ENCODE data around the gene RAB11B.
"Not testable (repeated sequence)": the region's sequence is repeated elsewhere in the genome, so short reads cannot be mapped to it uniquely, and the experiment has no call there.

RAB11B gene

GRCh38 chr19:8393871-8394250 lies 3.7 kb downstream of the RAB11B start:
- DNase-seq (ENCODE audit: low read depth in 2 of 2): no peak

GRCh38 chr19:8395621-8396082 lies 5.5 kb downstream of the RAB11B start:
- no peak for DNase-seq (ENCODE audit: low read depth in 2 of 2)

- no peak for DNase-seq (ENCODE audit: low read depth in 2 of 2)
Measured at GRCh38 chr19:8396185-8396562, 6.0 kb downstream of the RAB11B start.

GRCh38 chr19:8396563-8397203 lies 6.5 kb downstream of the RAB11B start:
- peak; percentile 50 to 66 for DNase-seq (ENCODE audit: low read depth in 2 of 2)

DNA sequence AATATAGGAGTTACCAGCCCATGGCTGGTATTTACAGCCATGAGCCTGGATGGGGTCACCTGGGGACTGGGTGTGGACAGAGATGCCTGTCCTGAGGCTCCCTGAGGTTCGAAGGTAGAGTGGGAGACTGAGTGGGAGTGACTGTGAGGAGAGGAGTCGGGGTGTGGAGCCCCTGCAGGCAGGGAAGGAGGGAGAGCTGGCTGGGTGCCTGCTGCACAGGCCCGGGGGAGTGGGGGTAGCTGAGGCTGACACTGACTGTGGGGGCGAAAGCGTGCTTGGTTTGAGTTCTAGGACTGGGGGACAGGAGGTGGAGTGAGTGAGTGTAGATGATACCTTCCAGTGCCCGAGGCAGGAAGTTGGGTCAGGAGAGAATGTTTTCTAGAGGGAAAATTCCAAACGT lies 7.1 kb downstream of the RAB11B start:
- no peak for DNase-seq (ENCODE audit: low read depth in 2 of 2)

GRCh38 chr19:8397746-8398310 lies 7.7 kb downstream of the RAB11B start:
- DNase-seq (ENCODE audit: low read depth in 2 of 2): no peak

DNA sequence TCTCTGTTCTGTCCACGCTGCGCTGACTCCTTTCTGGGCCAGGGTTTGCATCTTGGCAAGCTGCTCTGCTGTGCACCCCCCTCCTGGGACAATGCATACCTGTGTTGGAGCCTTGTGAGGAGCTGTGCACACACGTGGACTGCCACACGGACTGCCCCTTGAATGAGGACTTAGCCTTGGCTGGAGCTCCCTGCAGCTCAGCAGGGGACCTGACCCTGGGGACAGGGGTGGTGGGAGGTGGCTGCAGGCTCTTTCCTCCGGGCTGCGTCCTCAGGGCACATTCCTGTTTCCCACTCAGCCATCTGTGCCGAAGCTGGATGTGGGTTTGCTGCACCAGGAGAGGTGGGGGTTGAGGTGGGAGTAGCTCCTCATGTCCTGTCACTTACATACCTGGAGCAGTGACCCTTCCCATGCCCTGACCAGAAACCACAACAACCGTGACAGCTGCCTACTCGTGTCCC lies 8.2 kb downstream of the RAB11B start:
- DNase-seq (ENCODE audit: low read depth in 2 of 2): no peak

GRCh38 chr19:8399681-8400188 lies 9.6 kb downstream of the RAB11B start:
- no peak for DNase-seq (ENCODE audit: low read depth in 2 of 2)

GRCh38 chr19:8401981-8402411 lies 11.8 kb downstream of the RAB11B start:
- no peak for DNase-seq (ENCODE audit: low read depth in 2 of 2)

GRCh38 chr19:8403098-8403819 lies 13.1 kb downstream of the RAB11B start:
- DNase-seq (ENCODE audit: low read depth in 2 of 2): no peak

DNA sequence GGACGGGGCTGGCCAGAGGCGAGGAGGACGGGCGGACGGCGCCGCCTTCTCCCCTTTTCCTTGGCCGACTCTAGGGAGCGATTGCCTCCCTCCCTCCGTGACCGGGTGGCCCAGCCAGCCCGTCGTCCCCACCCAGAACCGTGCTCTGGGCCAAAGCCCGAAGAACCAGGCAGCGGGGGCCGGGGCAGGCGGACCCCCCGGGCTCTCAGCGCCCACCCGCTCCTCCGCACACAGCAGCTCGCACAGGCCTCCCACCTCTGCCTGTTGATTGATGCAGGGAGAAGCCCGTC lies 13.6 kb downstream of the RAB11B start:
- DNase-seq (ENCODE audit: low read depth in 2 of 2): no peak

- DNase-seq (ENCODE audit: low read depth in 2 of 2): no peak
Measured at GRCh38 chr19:8404391-8405151, 14.4 kb downstream of the RAB11B start.

DNA sequence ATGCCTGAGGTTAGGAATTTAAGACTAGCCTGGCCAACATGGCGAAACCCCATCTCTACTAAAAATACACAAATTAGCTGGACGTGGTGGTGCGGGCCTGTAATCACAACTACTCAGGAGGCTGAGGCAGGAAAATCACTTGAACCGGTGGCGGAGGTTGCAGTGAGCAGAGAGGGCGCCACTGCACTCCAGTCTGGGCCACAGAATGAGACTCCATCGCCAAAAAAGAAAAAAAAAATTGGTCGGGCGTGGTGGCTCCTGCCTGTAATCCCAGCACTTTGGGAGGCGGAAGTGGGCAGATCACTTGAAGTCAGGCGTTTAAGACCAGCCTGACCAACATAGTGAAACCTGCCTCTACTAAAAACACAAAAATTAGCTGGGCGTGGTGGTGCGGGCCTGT lies 20.6 kb downstream of the RAB11B start:
- not testable (repeated sequence) for DNase-seq (ENCODE audit: low read depth in 2 of 2)

- peak; percentile 90 to 92 for DNase-seq (ENCODE audit: low read depth in 2 of 2)
Measured at GRCh38 chr19:8412783-8413628, 22.8 kb downstream of the RAB11B start, which contains the start of gene MARCHF2. MARCHF2 (plus strand) TSS chr19:8413305; CDS start chr19:8421841, 8,536 bp downstream.

- no peak for DNase-seq (ENCODE audit: low read depth in 2 of 2)
Measured at GRCh38 chr19:8413629-8413995, 23.5 kb downstream of the RAB11B start.

DNA sequence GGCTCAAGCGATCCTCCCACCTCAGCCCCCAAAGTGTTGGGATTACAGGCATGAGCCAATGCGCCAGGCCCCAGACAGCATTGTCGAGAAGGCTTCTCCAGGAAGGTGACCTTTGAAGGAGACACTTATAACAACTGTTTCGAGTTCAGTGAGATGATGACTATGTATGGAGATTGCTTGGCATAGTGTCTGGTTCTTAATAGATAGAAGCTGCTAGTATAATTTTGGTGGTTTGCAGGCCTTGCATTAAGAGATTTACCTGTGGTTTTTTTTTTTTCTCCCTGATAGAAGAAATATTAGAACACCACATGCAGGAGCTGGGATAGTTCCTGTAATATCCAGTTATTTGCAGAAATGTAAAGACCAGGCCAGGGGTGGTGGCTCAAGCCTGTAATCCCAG lies 26.6 kb downstream of the RAB11B start:
- DNase-seq (ENCODE audit: low read depth in 2 of 2): no peak

DNA sequence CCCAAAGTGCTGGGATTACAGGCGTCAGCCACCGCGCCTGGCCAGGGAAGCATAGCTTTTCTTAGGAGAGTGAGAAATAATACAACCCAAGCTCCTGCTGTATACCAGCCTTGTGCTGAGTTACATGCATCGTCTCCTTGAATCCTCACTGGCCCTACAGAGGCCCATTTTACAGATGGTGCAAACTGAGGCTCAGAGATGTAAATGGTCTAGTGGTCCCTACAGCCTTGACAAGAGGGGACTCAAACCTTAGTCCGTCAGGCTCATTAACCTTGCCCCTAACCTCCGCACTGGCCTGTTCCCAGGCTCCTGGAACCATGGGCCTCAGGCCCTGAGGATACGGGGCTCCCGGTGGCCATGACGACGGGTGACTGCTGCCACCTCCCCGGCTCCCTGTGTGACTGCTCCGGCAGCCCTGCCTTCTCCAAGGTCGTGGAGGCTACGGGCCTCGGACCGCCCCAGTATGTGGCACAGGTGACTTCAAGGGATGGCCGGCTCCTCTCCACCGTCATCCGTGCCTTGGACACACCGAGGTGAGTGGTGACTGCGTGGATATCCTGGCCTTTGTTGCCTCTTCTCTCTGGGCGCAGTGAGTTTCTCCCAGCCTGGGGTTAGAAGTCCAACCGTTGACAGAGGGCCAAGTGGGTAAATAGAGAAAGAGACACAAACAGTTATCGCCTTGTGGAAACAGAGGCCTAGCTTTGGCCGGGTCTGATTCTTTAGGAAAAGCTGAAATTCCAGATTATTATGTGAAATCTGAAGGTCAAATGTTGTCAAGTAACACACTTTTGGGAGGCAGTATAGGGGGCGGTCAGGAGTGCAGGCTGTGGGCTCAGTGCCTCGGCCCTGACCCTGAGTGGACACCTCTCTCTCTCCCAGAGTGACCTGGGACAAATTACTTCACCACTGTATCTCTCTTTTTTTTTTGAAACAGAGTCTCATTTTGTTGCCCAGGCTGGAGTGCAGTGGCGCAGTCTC lies 31.6 kb downstream of the RAB11B start:
- no peak for DNase-seq (ENCODE audit: low read depth in 2 of 2)

DNA sequence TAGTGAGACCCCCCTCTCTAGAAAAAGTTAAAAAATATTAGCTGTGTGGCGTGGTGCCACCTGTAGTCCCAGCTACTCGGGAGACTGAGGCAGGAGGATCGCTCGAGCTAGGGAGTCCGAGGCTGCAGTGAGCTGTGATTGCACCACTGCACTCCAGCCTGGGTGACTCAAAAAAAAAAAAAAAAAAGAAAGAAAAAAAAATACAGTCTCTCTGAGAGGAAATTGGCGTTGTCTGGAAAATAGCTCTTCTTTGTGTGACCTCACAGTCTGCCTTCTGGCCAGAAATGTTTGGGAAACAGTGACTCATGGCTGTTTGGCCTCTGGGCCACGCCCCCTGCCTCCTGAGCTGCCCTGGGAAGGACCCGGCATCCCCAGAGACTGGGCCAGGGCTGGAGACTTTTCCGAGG lies 33.7 kb downstream of the RAB11B start:
- DNase-seq (ENCODE audit: low read depth in 2 of 2): no peak

GRCh38 chr19:8425331-8425730 lies 35.2 kb downstream of the RAB11B start:
- DNase-seq (ENCODE audit: low read depth in 2 of 2): not testable (repeated sequence)

GRCh38 chr19:8426283-8426682 lies 36.1 kb downstream of the RAB11B start:
- DNase-seq (ENCODE audit: low read depth in 2 of 2): no peak

Measured in activated CD4-positive, alpha-beta T cell treated with anti-CD3 and anti-CD28 coated beads for 24 hours (primary cell).